Effector CD4-positive, alpha-beta T cell (primary cell): ENCODE measurements around the gene GAS7.

ENCODE experiments used
- DNase-seq: peaks from one replicate; pipeline ENCODE4 v3.0.0-alpha.2; 2020

Gene GAS7

DNA sequence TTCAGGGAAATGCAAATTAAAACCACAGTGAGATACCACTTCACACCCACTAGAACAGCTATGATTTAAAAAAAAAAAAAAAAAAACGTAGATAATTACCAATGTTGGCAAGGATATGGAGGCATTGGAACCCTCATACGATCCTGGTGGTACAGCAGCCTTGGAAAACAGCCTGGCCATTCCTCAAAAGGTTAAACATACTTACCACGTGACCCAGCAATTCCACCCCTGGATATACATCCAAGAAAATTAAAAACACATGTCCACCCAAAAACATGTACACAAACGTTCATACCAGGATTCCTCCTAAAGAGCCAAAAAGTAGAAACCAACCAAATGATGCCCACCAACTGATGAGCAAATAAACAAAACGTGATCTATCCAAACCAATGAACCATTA is 68.1 kb downstream of the GAS7 start:
- no peak for DNase-seq

DNA sequence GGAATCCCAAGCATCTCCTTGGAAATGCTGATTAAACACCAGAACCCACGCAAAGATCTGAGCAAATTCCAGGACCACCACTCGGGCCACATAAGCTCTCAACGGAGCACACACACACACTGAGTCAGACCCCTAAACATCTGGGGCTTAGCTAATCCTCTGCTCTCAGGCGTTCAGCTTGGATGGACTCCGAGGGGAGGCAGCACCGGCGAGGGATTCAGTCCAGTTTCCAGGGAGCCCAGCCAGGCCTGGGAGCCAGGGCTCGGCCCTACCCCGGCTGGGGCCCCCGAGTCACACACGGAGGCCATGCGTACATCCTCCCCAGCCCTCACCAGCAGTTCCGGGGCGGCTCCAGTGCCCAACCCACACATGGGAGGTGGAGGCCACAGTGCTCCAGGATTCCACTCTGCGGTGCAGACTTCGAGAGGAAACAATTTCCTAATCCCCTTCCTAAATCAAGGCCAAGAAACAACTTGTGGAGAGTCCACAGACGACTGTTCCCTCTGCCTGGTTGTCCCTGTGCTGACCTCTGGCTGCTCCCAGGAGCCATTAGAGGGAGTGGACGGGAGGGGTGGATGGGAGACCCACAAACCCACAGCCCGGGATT is 70.5 kb downstream of the GAS7 start:
- no peak for DNase-seq

DNA sequence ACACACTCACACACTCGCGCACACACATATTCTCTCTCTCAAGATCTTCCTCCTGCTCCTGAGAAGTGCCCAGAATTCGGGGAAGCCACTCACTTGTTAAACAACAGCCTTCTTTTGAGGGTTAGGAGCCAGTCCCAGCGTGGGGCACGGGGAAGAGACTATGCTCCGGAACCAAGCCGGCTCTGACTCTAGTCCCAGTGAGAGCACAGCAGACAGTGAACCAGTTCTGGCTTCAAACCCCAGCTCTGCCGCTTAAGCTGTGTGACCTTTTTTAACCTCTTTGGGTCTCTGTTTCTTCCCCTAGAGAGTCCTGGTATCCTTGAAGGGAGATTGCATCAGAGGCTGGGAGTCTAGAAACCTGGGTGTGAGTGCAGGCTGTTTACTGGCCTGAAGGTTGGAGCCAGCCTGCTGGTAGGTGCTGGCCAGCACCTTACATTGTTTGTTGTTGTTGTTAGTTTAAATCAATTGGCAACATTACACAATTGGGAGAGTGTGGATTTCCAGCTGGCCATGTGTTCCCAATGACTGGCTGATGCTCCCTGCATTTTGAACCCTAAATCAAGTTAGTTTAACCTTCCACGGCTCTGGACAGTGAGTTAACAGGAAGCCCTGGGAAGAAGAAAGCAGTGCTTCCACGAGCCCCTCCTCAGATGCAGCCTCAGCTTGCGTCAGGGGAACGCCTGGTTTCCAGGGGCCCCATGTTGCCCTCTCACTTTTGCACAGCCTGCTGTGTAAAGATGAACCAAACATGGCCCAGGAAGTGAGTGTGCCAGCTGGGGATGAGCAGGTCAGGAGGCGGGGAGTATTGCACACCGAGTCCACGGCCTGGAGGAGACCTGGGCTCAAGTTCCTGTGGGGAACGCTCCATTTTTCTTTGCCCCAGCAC is 71.5 kb downstream of the GAS7 start:
- no peak for DNase-seq

DNA sequence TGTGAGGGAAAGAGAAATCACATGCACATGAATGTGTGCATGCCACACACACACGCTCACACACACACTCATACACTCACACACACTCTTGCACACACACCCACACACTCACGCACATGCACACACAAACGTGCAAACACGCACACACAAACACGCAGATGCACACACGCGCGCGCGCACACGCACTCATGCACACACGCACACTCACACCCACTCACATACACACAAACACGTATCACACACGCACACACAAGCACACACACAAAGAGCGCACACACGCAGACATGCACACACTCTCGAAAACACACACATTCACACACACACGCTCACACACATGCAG is 72.2 kb downstream of the GAS7 start:
- DNase-seq = no peak

DNA sequence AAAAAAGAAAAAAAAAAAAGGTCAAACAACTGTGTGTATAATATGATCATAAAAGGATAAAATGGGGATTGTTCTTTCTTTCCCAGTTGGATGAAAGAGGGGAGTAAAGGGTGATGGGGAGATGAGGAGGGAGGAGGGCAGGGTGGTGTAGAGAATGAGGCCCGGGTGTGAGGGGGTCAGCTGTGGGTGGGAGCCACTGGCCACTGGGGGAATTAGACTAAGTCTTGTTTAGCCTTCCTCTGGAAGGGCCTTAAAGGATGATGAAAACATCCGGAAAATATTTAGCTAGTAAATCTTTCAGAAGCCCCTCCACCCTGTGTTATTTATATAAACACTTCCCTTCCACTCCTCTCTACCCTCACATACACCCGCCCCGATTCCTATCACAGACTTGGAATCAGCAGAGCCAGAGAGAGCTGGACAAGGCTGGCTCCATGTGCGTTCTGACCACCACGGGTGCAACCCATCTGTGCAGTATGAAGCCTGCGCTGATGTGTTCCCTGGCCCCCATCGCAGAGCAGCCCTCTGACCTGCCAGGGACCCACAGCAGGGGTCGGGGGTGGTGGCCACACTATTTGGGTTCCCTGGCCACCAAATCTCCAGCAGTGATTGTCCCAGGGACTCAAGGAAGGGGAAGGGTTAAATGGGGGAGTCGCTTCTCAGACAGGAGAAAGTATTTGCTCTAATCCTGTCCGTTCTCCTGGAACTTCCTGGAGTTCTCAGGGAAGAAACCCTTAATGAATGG is 72.7 kb downstream of the GAS7 start:
- DNase-seq = no peak

DNA sequence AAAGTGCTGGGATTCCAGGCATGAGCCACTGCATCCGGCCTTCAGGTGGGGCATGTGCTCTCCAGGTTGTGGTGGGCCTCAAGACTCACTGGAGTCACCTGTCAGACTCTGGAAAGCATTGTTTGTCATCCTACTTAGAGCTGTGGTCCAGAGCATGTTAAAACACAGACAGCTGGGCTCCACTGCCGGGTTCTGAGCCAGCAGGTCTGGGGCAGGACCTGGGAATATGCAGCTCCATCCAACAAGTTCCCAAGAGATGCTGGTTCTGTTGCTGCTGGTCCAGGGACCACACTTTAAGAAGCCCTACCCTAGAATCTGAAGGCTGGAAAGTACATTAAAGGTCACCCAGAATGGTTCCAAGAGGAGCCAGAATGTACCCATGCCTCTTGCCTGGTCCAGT is 75.3 kb downstream of the GAS7 start:
- DNase-seq = no peak

DNA sequence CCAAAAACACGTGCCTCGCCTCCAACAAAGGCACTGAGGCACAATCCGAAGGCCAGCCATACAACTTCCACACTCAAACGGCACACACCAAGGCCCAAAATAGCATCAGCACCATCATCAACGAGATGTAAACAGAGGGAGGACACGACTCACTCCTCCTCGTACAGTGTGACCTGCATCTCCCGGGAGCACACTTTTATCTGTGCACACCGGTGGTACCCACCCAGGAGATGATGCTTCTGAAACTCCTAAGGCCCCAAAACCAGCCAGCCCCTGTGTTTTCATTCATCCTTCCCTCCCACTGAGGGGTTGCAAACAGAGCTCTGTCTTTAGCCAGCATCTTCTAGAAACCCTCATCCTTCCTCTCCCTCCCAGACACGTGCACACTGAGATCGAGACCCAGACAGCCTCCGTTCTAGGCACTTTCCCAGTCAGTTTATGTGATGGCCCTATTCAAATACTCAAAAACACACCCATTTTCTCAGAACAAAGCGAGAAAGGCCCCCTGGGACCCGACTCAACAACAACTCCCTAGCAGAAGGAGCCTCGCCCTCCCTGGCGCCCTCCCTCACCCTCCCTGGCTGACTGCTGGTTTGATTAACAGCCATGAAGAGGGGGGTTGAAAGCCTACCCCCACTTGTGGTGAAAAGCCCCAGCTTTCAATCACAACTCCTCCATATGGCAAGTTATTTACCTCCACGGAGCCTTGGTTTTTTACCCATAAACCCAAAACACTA is 76.3 kb downstream of the GAS7 start:
- no peak for DNase-seq

DNA sequence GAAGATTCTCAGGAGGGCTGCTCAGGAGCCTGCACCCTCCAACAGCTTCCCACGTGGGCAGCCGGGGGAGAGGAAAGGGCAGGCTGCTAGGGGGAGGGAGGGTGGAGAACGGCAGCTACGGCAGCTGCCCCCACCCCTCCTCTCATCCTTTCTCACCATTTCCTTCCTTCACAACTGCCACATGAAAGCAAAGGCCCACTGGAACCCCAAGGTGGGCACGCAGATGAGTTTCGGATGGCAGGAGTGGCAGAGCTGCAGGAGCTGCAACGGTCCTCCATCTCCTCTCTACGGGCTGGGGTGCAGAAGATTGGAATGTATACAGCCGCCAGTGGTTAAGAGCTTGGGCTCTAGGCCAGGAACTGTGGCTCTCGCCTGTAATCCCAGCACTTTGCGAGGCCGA is 77.7 kb downstream of the GAS7 start:
- DNase-seq = no peak

DNA sequence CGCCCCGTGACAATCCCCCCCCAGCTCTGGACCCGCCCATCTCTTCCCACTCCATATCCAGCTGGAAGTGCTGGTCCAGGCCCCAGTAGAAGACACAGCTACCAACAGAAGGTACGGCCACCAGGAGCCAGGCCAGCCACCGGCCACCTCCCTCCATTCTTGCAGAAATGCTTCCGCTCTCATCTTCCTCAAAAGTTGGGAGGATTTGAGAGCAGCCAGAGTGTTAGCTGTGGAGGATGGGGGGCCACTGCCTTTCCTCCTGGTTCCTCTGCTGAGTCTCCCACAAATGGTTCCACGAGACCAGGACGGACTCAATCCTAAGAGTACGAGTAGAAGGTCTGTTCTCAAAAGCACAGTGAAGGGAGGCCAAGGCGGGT is 78.3 kb downstream of the GAS7 start:
- no peak for DNase-seq

DNA sequence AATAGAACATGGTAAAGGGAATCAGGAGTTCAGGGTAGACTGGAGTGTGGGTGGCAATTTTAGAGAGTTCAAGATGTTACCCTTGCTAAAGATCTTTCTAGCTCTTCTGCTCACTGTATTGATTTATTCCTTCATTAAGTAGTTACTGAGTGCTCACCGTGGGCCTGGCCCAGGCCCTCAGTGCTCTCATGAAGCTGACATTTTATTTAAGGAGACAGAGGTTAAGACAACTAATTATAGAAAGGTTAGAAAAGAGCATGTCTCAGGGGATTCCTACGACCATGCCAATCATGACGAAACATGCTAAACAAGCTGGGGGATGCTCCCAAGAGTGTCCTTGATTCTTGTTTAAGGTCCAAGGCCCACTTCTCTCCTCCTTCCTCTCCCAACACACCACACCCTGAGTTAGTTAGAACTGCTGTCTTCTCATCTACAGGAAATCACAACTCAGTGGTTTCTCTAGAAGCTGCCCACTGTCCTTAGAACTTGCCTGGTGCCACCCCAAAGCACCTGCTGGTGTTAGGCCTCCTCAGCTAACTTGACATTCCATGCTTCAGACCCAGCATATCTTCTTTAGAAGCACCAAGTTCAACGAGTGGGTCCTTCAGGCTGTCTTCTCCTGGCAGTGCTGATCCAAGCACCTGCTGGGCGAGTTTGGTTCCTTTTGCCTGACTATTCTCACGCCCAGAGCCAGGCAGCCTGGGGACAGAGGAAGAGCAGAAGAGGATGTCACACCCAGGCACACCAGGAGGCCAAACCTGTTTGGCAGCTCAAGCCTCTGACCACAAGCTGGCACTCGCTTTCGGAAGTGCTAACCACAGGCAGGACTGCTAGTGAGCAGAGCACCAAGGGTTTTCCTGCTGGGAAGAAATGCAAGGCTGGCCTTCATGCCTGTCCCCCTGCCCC is 79.0 kb downstream of the GAS7 start:
- DNase-seq = no peak

DNA sequence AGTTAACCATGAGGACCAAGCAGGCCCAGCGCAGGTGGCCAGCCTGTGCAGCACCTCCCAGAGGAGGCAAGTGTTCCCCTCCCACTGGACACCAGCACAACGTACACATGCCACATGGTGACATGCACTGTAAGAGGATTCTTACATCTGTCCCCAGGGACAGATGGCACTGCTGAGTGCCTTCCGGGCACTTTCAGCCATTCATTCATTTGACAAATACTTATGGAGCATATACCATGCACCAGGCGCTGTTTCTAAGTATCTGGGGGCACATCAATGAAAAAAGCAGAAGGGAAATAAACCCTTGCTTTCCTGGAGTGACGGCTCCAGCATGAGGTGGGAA is 79.6 kb downstream of the GAS7 start:
- no peak for DNase-seq

DNA sequence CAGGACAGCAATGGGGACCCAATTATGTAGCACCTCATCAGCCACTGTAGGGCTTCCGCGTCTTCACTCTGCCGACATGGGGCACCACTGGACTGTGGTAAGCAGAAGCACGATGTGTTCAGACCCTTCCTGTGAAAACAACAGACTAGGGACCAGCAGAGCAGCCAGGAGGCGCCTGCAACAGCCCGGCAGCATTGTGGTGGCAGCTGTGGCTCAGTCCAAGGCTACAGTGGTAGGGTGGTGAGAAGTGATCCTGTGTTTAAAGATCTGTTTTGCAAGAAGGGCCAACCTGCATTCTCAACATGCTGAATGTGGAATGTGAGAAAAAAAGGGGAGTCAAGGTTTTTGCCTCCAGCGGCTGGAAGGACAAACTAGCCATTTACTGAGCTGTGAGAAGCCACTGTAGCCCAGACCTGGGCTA is 80.8 kb downstream of the GAS7 start:
- no peak for DNase-seq

DNA sequence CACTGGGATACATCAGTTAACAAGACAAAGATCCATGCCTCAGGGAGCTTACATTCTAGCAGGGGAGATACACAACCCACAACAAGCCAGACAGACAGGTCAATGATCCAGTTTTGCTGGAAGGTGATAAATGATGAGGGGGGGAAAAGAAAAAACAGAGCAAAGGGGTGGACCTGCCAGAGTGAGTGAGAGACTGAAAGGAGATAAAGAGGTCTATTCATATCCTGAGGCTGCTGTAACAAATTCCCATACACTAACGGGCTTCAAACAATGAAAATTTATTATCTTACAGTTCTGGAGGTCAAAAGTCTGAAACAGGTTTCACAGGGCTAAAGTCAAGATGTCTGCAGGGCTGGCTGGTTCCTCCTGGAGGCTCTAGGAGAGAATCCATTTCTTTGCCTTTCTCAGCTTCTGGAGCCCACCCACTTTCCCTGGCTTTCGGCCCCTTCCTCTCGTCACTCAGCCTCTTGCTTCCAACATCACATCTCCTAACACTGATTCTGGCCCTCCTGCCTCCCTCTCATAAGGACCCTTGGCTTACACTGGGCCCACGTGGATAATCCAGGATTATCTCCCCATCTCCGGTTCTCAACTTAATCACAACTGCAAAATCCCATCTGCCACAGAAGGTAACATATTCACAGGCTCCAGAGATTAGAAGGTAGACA is 81.5 kb downstream of the GAS7 start:
- no peak for DNase-seq

DNA sequence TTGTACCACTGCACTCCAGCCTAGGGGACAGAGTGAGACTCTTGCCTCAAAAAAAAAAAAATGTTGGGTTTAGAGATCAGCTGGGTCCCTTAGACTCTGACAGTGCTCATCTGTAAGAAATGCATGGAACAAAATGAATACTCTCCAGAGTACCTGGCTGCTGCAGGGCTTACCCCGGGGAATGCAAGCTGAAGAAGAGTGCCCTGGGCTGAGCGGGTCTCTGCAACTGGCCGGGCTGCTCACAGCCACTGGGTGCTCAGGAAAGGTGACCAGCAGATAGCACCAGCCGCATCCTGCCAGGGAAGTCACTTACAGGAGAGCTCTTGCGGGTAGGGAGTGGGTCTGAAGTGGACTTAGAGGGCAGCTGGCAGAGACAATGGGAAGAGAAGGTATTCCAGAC is 82.1 kb downstream of the GAS7 start:
- DNase-seq = no peak

DNA sequence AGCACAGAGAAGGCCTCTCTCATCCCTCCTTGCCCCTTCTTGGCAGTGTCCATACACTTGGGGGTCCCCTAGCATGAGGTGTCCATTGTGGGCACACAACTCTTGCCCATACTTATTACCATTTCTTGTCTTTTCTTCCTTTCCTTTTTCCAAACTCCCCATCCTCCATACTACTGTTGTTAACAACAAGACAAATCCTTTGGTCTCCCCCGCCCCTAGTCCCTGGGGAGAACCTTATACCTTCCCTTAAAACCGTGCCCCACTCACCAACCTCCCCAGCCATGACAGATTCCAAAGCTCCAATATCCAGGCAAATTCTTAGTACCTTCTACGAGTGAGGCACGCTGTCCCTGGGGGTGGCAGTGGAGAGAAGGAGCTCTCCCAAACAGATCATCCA is 82.9 kb downstream of the GAS7 start:
- DNase-seq = no peak

DNA sequence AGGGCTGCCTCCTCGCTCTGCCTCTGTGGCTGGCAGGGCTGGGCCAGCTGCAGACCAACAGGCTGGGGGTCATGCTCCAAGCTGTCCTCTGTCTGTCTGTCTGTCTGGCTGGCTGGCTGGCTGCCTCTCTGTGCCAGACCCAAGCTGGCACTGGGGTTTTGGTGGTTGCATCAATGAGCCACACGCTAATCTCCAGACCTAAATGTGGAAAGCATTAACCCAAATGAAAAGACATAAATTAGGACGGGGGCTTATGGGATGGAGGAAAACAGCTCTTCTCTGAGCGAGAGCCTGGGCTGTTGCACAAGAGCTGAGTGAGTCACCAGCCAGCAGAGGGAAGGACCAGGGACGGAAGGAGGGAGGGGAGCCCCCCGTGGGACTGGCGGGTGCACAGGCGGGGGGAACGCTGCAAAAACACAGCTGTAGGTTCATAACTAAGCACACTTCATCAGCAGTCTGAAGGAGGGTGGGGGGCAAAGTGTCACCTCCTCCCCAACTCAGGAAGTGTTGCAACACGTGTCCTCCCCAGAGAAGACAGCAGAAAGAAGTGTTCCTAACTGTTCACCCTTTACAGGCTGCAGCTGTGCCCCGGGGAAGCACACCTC is 83.4 kb downstream of the GAS7 start:
- DNase-seq = peak; percentile 60

DNA sequence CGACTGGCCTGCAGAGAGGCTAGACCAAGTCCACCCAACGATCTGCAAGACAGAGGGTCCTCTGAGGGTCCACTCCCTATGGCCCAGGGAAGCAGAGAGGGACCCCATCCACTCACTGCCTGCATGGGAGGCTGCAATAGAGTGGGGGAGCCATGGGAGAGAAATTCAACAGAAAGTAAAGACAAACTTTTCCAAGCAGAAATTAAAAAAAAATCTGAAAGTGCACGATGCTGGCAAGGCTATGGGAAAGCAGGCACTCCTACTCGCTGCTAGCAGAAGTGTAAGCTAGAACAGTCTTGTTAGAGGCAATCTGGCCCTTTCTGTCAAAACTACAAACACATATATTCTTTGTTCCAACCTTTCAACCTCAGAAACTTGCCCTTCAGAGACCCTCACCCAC is 85.4 kb downstream of the GAS7 start:
- DNase-seq = no peak

DNA sequence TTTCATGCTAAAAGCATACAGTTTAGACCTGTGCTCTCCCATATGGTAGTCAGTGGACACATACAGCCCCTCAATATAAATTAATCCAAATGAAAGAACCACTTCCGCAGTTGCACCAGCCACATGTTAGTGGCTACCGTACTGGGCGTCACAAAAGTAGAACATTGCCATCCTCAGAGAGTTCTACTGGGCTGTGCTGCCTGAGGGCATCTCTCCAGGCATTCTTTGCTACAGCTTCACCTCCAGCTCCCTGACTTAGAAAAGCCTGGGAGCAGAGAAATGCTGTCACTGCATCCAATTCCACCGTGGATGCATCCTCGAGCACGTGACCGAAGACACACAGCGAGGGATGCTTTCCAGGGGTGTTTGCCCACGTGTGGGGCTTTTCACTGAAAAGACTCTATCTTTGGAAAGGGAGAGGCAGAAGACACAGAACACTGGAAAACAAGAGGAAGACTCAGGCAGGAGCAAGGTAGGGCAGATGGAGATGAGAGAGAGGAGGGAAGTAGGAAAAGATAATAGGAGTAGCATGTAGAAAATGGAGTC is 86.4 kb downstream of the GAS7 start:
- DNase-seq = no peak

DNA sequence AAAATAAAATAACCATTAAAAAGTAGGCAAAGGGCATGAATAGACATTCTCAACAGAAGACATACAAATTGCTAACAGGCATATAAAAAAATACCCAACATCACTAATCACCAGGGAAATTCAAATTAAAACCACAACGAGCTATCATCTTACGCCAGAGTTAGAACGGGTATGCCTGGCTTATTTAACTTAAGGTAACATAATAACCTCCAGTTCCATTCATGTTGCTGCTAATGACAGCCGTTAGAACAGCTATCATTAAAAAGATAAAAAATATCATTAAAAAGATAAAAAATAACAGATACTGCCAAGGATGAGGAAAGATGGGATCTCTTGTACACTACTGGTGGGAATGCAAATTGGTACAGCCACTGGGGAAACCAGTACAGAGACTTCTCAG is 89.3 kb downstream of the GAS7 start:
- no peak for DNase-seq

DNA sequence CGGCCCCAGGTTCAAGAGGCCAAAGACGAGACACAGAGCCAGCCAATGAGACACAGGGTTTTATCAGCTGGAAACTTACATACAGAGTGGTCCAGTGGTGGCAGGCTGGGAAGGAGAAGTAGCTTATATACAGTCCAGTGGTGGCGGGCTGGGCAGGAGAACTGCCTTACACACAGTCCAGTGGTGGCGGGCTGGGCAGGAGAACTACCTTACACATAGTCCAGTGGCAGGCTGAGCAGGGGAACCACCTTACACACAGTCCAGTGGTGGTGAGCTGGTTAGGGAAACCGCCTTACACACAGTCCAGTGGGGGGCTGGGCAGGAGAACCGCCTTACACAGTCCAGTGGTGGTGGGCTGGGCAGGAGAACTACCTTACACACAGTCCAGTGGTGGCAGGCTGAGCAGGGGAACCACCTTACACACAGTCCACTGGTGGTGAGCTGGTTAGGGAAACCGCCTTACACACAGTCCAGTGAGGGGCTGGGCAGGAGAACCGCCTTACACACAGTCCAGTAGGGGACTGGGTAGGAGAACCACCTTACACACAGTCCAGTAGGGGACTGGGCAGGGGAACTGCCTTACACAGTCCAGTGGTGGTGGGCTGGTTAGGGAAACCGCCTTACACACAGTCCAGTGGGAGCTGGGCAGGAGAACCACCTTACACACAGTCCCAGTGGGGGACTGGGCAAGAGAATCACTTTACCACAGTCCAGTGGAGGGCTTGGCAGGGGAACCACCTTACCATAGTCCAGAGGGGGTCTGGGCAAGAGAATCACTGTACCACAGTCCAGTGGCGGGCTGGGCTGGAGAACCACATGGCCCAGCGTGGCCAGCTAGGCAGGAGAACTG is 90.9 kb downstream of the GAS7 start:
- DNase-seq = no peak
